Activated naive CD8-positive, alpha-beta T cell treated with anti-CD3 and anti-CD28 coated beads for 36 hours (primary cell): ENCODE measurements around the gene CCT5. TPM values are rescaled to one million over a fixed set of nuclear protein-coding genes. Genes with fewer than 3 reads are reported as not detected.
"Not testable (repeated sequence)": the region's sequence is repeated elsewhere in the genome, so short reads cannot be mapped to it uniquely, and the experiment has no call there.

Source experiments
- DNase-seq: peaks from one replicate; pipeline ENCODE4 v3.0.0; 2021
- H3K27ac Mint-ChIP-seq: one replicate; pipeline ENCODE4 v1.8.0; 2022; ENCODE audit warnings: mild to moderate bottlenecking, moderate library complexity, mixed read lengths
- H3K27me3 Mint-ChIP-seq: one replicate; pipeline ENCODE4 v1.8.0; 2022; ENCODE audit warnings: mild to moderate bottlenecking, mixed read lengths
- H3K36me3 Mint-ChIP-seq: one replicate; pipeline ENCODE4 v1.8.0; 2021; ENCODE audit warnings: mild to moderate bottlenecking, mixed read lengths
- H3K4me1 Mint-ChIP-seq: one replicate; pipeline ENCODE4 v1.8.0; 2021; ENCODE audit warnings: mixed read lengths
- H3K4me3 Mint-ChIP-seq: one replicate; pipeline ENCODE4 v1.8.0; 2022; ENCODE audit warnings: mild to moderate bottlenecking, moderate library complexity, mixed read lengths
- H3K9me3 Mint-ChIP-seq: one replicate; pipeline ENCODE4 v1.8.0; 2022; ENCODE audit warnings: mixed read lengths
- total RNA-seq, 2 experiments: library from RNA; stranded (reverse); gene quantifications; one replicate each; pipeline ENCODE4 v1.2.3, GENCODE V29; 2021

The CCT5 gene
- total RNA-seq, 2 experiments from 2014 or later = 548 to 564 TPM

- H3K9me3 Mint-ChIP-seq = no peaks in the 10 kb centered on the region
- no peak for DNase-seq
Observed at GRCh38 chr5:10278658-10279279, 28.7 kb downstream of the CCT5 start.

GRCh38 chr5:10279328-10279727 is 29.2 kb downstream of the CCT5 start:
- DNase-seq = no peak

More at GRCh38 chr5:10278658-10279279, 28.7 kb downstream of the CCT5 start:
- no peak overlapping the region for H3K4me3 Mint-ChIP-seq
- peaks cover 2% of the 10 kb centered on the region for H3K27me3 Mint-ChIP-seq
- H3K4me1 Mint-ChIP-seq = peaks cover 11% of the 10 kb centered on the region
- H3K36me3 Mint-ChIP-seq = no peaks in the 10 kb centered on the region
- no peak overlapping the region for H3K27ac Mint-ChIP-seq

GRCh38 chr5:10279925-10280720 is 30.0 kb downstream of the CCT5 start:
- DNase-seq = no peak
- Mint-ChIP-seq H3K9me3 (no peaks in the 10 kb centered on the region), H3K27ac (no peak overlapping the region), H3K4me1 (peaks cover 14% of the 10 kb centered on the region), H3K27me3 (peaks cover 2% of the 10 kb centered on the region), H3K4me3 (no peak overlapping the region), H3K36me3 (no peaks in the 10 kb centered on the region)

More at GRCh38 chr5:10279328-10279727, 29.2 kb downstream of the CCT5 start:
- H3K4me3 Mint-ChIP-seq = no peak overlapping the region
- no peaks in the 10 kb centered on the region for H3K36me3 Mint-ChIP-seq
- H3K4me1 Mint-ChIP-seq = peaks cover 15% of the 10 kb centered on the region
- peaks cover 2% of the 10 kb centered on the region for H3K27me3 Mint-ChIP-seq
- H3K9me3 Mint-ChIP-seq = no peaks in the 10 kb centered on the region
- no peak overlapping the region for H3K27ac Mint-ChIP-seq

- DNase-seq = peak; percentile 79
- no peak overlapping the region for H3K27ac Mint-ChIP-seq
- no peak overlapping the region for H3K4me3 Mint-ChIP-seq
- no peaks in the 10 kb centered on the region for H3K36me3 Mint-ChIP-seq
- H3K4me1 Mint-ChIP-seq = peaks cover 11% of the 10 kb centered on the region
- H3K27me3 Mint-ChIP-seq = no peaks in the 10 kb centered on the region
- H3K9me3 Mint-ChIP-seq = no peaks in the 10 kb centered on the region
Observed at GRCh38 chr5:10283927-10284635, 34.0 kb downstream of the CCT5 start.

- H3K27me3 Mint-ChIP-seq, H3K36me3 Mint-ChIP-seq, DNase-seq, H3K4me3 Mint-ChIP-seq, H3K9me3 Mint-ChIP-seq, H3K27ac Mint-ChIP-seq: not testable (repeated sequence)
- H3K4me1 Mint-ChIP-seq = peaks cover 11% of the 10 kb centered on the region
Observed at GRCh38 chr5:10285362-10285761, 35.3 kb downstream of the CCT5 start.

GRCh38 chr5:10286162-10286861 is 36.2 kb downstream of the CCT5 start:
- Mint-ChIP-seq H3K27ac (no peak overlapping the region), H3K4me1 (peaks cover 11% of the 10 kb centered on the region), H3K4me3 (no peak overlapping the region), H3K27me3 (no peaks in the 10 kb centered on the region), H3K9me3 (no peaks in the 10 kb centered on the region), H3K36me3 (no peaks in the 10 kb centered on the region)
- no peak for DNase-seq

GRCh38 chr5:10286862-10287227 is 36.8 kb downstream of the CCT5 start:
- no peaks in the 10 kb centered on the region for H3K27me3 Mint-ChIP-seq
- no peak overlapping the region for H3K27ac Mint-ChIP-seq
- no peak for DNase-seq
- peaks cover 11% of the 10 kb centered on the region for H3K4me1 Mint-ChIP-seq
- H3K9me3 Mint-ChIP-seq = no peaks in the 10 kb centered on the region
- H3K36me3 Mint-ChIP-seq = no peaks in the 10 kb centered on the region
- no peak overlapping the region for H3K4me3 Mint-ChIP-seq

- H3K4me3 Mint-ChIP-seq = no peak overlapping the region
- peaks cover 10% of the 10 kb centered on the region for H3K4me1 Mint-ChIP-seq
- H3K9me3 Mint-ChIP-seq = no peaks in the 10 kb centered on the region
- H3K27ac Mint-ChIP-seq = no peak overlapping the region
- peak; percentile 37 for DNase-seq
- H3K27me3 Mint-ChIP-seq = no peaks in the 10 kb centered on the region
- H3K36me3 Mint-ChIP-seq = no peaks in the 10 kb centered on the region
Observed at GRCh38 chr5:10288592-10289219, 38.6 kb downstream of the CCT5 start.

- Mint-ChIP-seq H3K36me3 (no peaks in the 10 kb centered on the region), H3K27me3 (no peaks in the 10 kb centered on the region), H3K9me3 (no peaks in the 10 kb centered on the region), H3K4me1 (peaks cover 5% of the 10 kb centered on the region), H3K4me3 (no peak overlapping the region), H3K27ac (no peak overlapping the region)
- DNase-seq = no peak
Observed at GRCh38 chr5:10289353-10289752, 39.3 kb downstream of the CCT5 start.

- no peak for DNase-seq
- Mint-ChIP-seq H3K4me3 (no peak overlapping the region), H3K9me3 (no peaks in the 10 kb centered on the region), H3K36me3 (no peaks in the 10 kb centered on the region), H3K27ac (no peak overlapping the region), H3K4me1 (peaks cover 5% of the 10 kb centered on the region), H3K27me3 (no peaks in the 10 kb centered on the region)
Observed at GRCh38 chr5:10289991-10290390, 39.9 kb downstream of the CCT5 start.

- Mint-ChIP-seq H3K27me3 (no peaks in the 10 kb centered on the region), H3K9me3 (no peaks in the 10 kb centered on the region), H3K4me3 (no peak overlapping the region), H3K4me1 (peaks cover 5% of the 10 kb centered on the region), H3K36me3 (no peaks in the 10 kb centered on the region), H3K27ac (no peak overlapping the region)
- no peak for DNase-seq
Observed at GRCh38 chr5:10290438-10290837, 40.4 kb downstream of the CCT5 start.

- DNase-seq = no peak
Observed at GRCh38 chr5:10291692-10292339, 41.7 kb downstream of the CCT5 start.

GRCh38 chr5:10293907-10294662 is 44.0 kb downstream of the CCT5 start:
- Mint-ChIP-seq H3K4me3 (no peak overlapping the region), H3K36me3 (no peaks in the 10 kb centered on the region), H3K27me3 (no peaks in the 10 kb centered on the region), H3K4me1 (no peaks in the 10 kb centered on the region), H3K9me3 (no peaks in the 10 kb centered on the region), H3K27ac (no peak overlapping the region)
- no peak for DNase-seq

More at GRCh38 chr5:10291692-10292339, 41.7 kb downstream of the CCT5 start:
- H3K27ac Mint-ChIP-seq = no peak overlapping the region
- H3K4me3 Mint-ChIP-seq = no peak overlapping the region
- no peaks in the 10 kb centered on the region for H3K36me3 Mint-ChIP-seq
- no peaks in the 10 kb centered on the region for H3K9me3 Mint-ChIP-seq
- H3K27me3 Mint-ChIP-seq = no peaks in the 10 kb centered on the region
- H3K4me1 Mint-ChIP-seq = peaks cover 5% of the 10 kb centered on the region
